K562 (cell line): ENCODE measurements around the gene PELI2. TPM values are rescaled to one million over a fixed set of nuclear protein-coding genes. Genes with fewer than 3 reads are reported as not detected.
A peak's percentile ranks its signal among the peaks of the same experiment; 100 is the strongest.

Experiments used
- ATAC-seq: fragments of 200-7000 bp; cut with Tn5 transposase; 3 replicates; pipeline ENCODE4 v1.9.1; 2020; ENCODE audit warnings: moderate library complexity
- BruUV-seq: library from RNA; stranded (reverse); fragments of 400-500 nt; replicated peaks from 2 replicates; lab custom pipeline; 2021; lab: Mats Ljungman, UMichigan
- CTCF ChIA-PET: fragments of 300-600 bp; formaldehyde crosslinking; extraction: SDS; loops from one replicate; lab custom pipeline; 2021; ENCODE audit warnings: low intra/inter-chr PET ratio; lab: Yijun Ruan, JAX
- POLR2A ChIA-PET: fragments of 300-600, 350-650 bp; sonication (Branson Sonifier 250); formaldehyde crosslinking; extraction: SDS; loops from one replicate; lab custom pipeline; 2021; ENCODE audit warnings: antibody characterized with exemption, inconsistent platforms; lab: Yijun Ruan, JAX
- DNase-seq, 4 experiments: peaks; one replicate each; pipeline versions ENCODE4 v3.0.0 to v3.0.0-alpha.2; 2011 to 2018; ENCODE audit warnings: low spot score in 3 of 4, mixed read lengths in 3 of 4; ENCODE audit errors: extremely low read depth in 1 of 4
- FAIRE-seq: peaks from 2 replicates; lab custom pipeline; 2011; peaks lifted over from hg19 to GRCh38; lab: Jason Lieb, UNC
- H2AFZ ChIP-seq: 2 replicates; pipeline ENCODE4 v1.6.0; 2011; ENCODE audit warnings: low read depth, low read length, control low read depth, inconsistent platforms
- H3K27ac ChIP-seq: fragments of 200-600 bp; 3 replicates; pipeline ENCODE4 v1.8.0; 2011; ENCODE audit warnings: low read depth, mild to moderate bottlenecking, control low read depth, inconsistent platforms, low read length, moderate library complexity, mixed read lengths; ENCODE audit errors: extremely low read depth
- H3K27me3 ChIP-seq, 2 experiments: fragments of 300-600 bp in 1 of 2; 2 replicates in 1 of 2; 3 replicates in 1 of 2; pipeline versions ENCODE4 v1.6.0 to v1.8.0; 2011; ENCODE audit warnings: inconsistent platforms in 2 of 2, low read length in 2 of 2, mild to moderate bottlenecking in 1 of 2, mixed read lengths in 1 of 2, moderate library complexity in 1 of 2; ENCODE audit not compliant: control insufficient read depth in 2 of 2, insufficient read depth in 2 of 2
- H3K36me3 ChIP-seq: fragments of 300-600 bp; 3 replicates; pipeline ENCODE4 v1.8.0; 2011; ENCODE audit warnings: mild to moderate bottlenecking, low read length, inconsistent platforms; ENCODE audit not compliant: control insufficient read depth, insufficient read depth
- H3K4me1 ChIP-seq, 2 experiments: fragments of 200-600 bp in 1 of 2; replicated peaks in 1 of 2; 2 replicates in 1 of 2; 3 replicates in 1 of 2; pipeline versions ENCODE4 v1.5.1 to v1.8.0; 2011; ENCODE audit warnings: inconsistent platforms in 2 of 2, low read length in 2 of 2, mild to moderate bottlenecking in 1 of 2, mixed read lengths in 1 of 2, moderate library complexity in 1 of 2; ENCODE audit not compliant: control insufficient read depth in 2 of 2, insufficient read depth in 2 of 2
- H3K4me2 ChIP-seq: 2 replicates; pipeline ENCODE4 v1.6.1; 2011; ENCODE audit warnings: low read length, control low read depth, inconsistent platforms, mixed read lengths; ENCODE audit not compliant: insufficient read depth
- H3K4me3 ChIP-seq: fragments of 200-600 bp; sonication (generic), shearing (Covaris generic); 2 replicates; pipeline ENCODE4 v1.5.1; 2016; ENCODE audit warnings: control low read depth, inconsistent platforms
- H3K79me2 ChIP-seq: fragments of 200-600 bp; 3 replicates; pipeline ENCODE4 v1.8.0; 2011; ENCODE audit warnings: low read length, inconsistent platforms; ENCODE audit not compliant: control insufficient read depth, insufficient read depth
- H3K9ac ChIP-seq, 2 experiments: 2 replicates each; pipeline versions ENCODE4 v1.6.0 to v1.6.1; 2011; ENCODE audit warnings: low read depth in 2 of 2, low read length in 2 of 2, control low read depth in 1 of 2, inconsistent platforms in 1 of 2, mild to moderate bottlenecking in 1 of 2, mixed read lengths in 1 of 2; ENCODE audit not compliant: insufficient read depth in 1 of 2
- H3K9me1 ChIP-seq: one replicate; pipeline ENCODE4 v1.6.0; 2011; ENCODE audit warnings: inconsistent platforms, mild to moderate bottlenecking, low read length, moderate library complexity; ENCODE audit not compliant: control insufficient read depth, insufficient read depth
- H3K9me3 ChIP-seq: replicated peaks from 2 replicates; pipeline ENCODE4 v1.5.1; 2011; ENCODE audit warnings: low read depth, low read length, inconsistent platforms; ENCODE audit not compliant: control insufficient read depth, insufficient read depth
- H4K20me1 ChIP-seq: replicated peaks from 2 replicates; pipeline ENCODE4 v1.6.1; 2011; ENCODE audit warnings: low read length, inconsistent platforms, mixed read lengths; ENCODE audit not compliant: control insufficient read depth, insufficient read depth
- GABPA ChIP-seq: fragments of 200-800 bp; sonication (Bioruptor generic); conservative IDR thresholded peaks from 2 replicates; pipeline ENCODE4 v1.6.1; 2016; ENCODE audit warnings: low read depth, missing genetic modification characterization, missing compliant biosample characterization
- HNRNPH1 ChIP-seq: fragments of 200-400 bp; formaldehyde crosslinking; optimal IDR thresholded peaks from 2 replicates; pipeline ENCODE3; 2017; ENCODE audit warnings: low read depth, mild to moderate bottlenecking, low read length, moderate library complexity
- SRSF7 ChIP-seq: fragments of 200-400 bp; formaldehyde crosslinking; optimal IDR thresholded peaks from 2 replicates; pipeline ENCODE3; 2017; ENCODE audit warnings: mild to moderate bottlenecking, low read depth, low read length
- WGBS: fragments of 100-300 bp; shearing (Covaris generic); methylation state at CpG from one replicate; pipeline ENCODE4 v1.1.6; 2016; ENCODE audit warnings: low coverage, mixed read lengths; ENCODE audit not compliant: insufficient coverage; ENCODE audit errors: missing lambda C conversion rate; 5-methylcytosine and 5-hydroxymethylcytosine counted together
- in situ Hi-C: fragments of 300-500 bp; cut with MboI; formaldehyde crosslinking; loops from 4 replicates; pipeline ENCODE4 v1.15.0; 2018; ENCODE audit warnings: inconsistent platforms, mixed read lengths
- intact Hi-C: fragments of 100-400 bp; cut with micrococcal nuclease; formaldehyde crosslinking; loops from 2 replicates; pipeline ENCODE4 v1.14.2; 2022
- polyA plus RNA-seq, 8 experiments: library from polyadenylated mRNA; depleted of rRNA in 4 of 8; stranded (reverse) in 5 of 8; unstranded in 3 of 8; fragments of >200 nt; fragmentation: Nextera tagmentation in 2 of 8; fragmentation: Illumina TruSeq in 1 of 8; extraction: Ambion mirVana in 2 of 8; extraction: Trizol in 1 of 8; gene quantifications; 2 replicates each; pipeline versions ENCODE4 v1.2.1 to v1.2.3, GENCODE V29; 2011 to 2014; ENCODE audit warnings: inconsistent platforms in 1 of 8, missing spikeins in 1 of 8
- total RNA-seq, 7 experiments: library from RNA; depleted of rRNA in 6 of 7; stranded (reverse); fragments of >200 nt in 6 of 7; fragmentation: Illumina TruSeq in 2 of 7; extraction: Trizol in 2 of 7; gene quantifications; 2 replicates each; pipeline versions ENCODE4 v1.2.1 to v1.2.3, GENCODE V29; 2011 to 2021; ENCODE audit warnings: low replicate concordance in 1 of 7
- TF ChIP-seq, protein P1 (sequence below): sonication (generic); IDR thresholded peaks from 2 replicates; pipeline ENCODE4 v1.6.1; 2016
- TF ChIP-seq, protein P2 (sequence below): fragments of 450-650 bp; IDR thresholded peaks from 2 replicates; pipeline ENCODE4 v1.7.1; 2018; ENCODE audit warnings: mild to moderate bottlenecking, low read depth; ENCODE audit not compliant: partially characterized antibody
- TF ChIP-seq, protein P3 (sequence below), 2 experiments: fragments of 450-650 bp in 1 of 2; sonication (generic) in 1 of 2; formaldehyde crosslinking in 1 of 2; IDR thresholded peaks in 1 of 2; conservative IDR thresholded peaks in 1 of 2; 2 replicates each; pipeline versions ENCODE4 v1.6.1 to v1.8.1; 2016 to 2023; ENCODE audit warnings: mild to moderate bottlenecking in 2 of 2, moderate library complexity in 2 of 2, inconsistent platforms in 1 of 2, missing genetic modification reagents in 1 of 2
- TF ChIP-seq, protein P4 (sequence below): fragments of 250-450 bp; sonication (Bioruptor Pico); IDR thresholded peaks from 2 replicates; pipeline ENCODE4 v1.4.0; 2020; ENCODE audit warnings: borderline replicate concordance

The PELI2 gene
- total and polyA plus RNA-seq, 9 of the 15 experiments (the other 6 are each of a cell fraction or from before 2014, with no cell fraction given) = 0.20 to 1.5 (median 0.44) TPM

DNA sequence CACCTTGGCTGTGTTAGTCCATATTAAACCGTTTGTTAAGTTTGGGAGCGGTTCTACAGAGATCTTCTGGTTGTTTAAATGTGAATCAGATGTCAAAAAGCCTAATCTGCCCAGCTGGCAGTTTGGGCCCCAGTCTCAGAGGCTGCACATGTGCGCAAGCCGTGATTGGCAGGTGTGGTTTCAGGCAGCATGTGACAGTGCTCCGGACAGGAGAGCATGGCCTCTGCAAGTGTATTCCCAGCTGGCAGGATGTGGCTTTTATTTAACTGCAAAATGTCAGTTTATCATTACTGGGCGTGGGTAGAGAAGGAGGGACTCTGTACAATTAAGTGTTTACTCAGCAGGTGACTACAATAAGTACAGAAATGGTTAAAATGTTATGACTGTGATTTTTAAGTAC, 77.5 kb downstream of the PELI2 start (continued):
- TF ChIP-seq, protein P1, sequence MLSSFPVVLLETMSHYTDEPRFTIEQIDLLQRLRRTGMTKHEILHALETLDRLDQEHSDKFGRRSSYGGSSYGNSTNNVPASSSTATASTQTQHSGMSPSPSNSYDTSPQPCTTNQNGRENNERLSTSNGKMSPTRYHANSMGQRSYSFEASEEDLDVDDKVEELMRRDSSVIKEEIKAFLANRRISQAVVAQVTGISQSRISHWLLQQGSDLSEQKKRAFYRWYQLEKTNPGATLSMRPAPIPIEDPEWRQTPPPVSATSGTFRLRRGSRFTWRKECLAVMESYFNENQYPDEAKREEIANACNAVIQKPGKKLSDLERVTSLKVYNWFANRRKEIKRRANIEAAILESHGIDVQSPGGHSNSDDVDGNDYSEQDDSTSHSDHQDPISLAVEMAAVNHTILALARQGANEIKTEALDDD = 0 out of 2 replicates have a peak, but pooled peaks have one; percentile 18
- no peak for TF ChIP-seq SRSF7
- TF ChIP-seq, protein P2, sequence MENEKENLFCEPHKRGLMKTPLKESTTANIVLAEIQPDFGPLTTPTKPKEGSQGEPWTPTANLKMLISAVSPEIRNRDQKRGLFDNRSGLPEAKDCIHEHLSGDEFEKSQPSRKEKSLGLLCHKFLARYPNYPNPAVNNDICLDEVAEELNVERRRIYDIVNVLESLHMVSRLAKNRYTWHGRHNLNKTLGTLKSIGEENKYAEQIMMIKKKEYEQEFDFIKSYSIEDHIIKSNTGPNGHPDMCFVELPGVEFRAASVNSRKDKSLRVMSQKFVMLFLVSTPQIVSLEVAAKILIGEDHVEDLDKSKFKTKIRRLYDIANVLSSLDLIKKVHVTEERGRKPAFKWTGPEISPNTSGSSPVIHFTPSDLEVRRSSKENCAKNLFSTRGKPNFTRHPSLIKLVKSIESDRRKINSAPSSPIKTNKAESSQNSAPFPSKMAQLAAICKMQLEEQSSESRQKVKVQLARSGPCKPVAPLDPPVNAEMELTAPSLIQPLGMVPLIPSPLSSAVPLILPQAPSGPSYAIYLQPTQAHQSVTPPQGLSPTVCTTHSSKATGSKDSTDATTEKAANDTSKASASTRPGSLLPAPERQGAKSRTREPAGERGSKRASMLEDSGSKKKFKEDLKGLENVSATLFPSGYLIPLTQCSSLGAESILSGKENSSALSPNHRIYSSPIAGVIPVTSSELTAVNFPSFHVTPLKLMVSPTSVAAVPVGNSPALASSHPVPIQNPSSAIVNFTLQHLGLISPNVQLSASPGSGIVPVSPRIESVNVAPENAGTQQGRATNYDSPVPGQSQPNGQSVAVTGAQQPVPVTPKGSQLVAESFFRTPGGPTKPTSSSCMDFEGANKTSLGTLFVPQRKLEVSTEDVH = no peak

DNA sequence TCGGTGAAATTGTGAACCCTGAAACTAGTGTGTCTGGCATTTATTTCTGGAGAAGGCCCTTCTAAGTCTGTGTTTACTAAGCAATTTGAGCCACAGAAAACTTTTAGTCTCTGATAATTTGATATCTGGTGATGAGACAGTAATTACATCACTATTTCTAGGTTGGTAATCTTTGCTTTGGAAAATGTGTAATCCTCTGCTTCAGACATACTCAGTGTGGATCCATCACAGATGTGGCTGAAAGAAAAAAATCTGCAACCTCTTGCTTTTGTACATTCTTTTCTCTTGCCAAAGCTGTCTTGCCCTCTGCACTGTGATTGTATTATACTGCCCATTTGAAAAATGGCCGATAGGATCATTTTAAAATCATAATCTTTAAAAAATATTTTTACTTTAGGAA, 78.1 kb downstream of the PELI2 start:
- Histone ChIP-seq H3K27me3 (no peaks in the 10 kb centered on the region), H3K36me3 (no peaks in the 10 kb centered on the region), H3K27ac (no peak overlapping the region), H2AFZ (no peak overlapping the region; the same call in 1 of the 2 replicates), H3K4me3 (no peak overlapping the region), H4K20me1 (no peaks in the 10 kb centered on the region), H3K9me3 (no peaks in the 10 kb centered on the region), H3K79me2 (no peaks in the 10 kb centered on the region), H3K4me1 (peaks cover 0 to 32% of the 10 kb centered on the region in 2 experiments; a peak in 4 of 5 replicates), H3K9me1 (no peaks in the 10 kb centered on the region), H3K9ac (no peak overlapping the region), H3K4me2 (no peak overlapping the region)
- TF ChIP-seq, protein P3, sequence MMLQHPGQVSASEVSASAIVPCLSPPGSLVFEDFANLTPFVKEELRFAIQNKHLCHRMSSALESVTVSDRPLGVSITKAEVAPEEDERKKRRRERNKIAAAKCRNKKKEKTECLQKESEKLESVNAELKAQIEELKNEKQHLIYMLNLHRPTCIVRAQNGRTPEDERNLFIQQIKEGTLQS (IDR thresholded peaks at IDR 0.05) = peak; percentile 12; the same call in 1 of the 2 replicates
- TF ChIP-seq, protein P3 (CRISPR knock-in tag; conservative IDR thresholded peaks at IDR 0.05) = no peak
- 0 out of 2 replicates have a peak, but pooled peaks have one; percentile 3 for TF ChIP-seq GABPA
- no peak for TF ChIP-seq HNRNPH1
- TF ChIP-seq, protein P4, sequence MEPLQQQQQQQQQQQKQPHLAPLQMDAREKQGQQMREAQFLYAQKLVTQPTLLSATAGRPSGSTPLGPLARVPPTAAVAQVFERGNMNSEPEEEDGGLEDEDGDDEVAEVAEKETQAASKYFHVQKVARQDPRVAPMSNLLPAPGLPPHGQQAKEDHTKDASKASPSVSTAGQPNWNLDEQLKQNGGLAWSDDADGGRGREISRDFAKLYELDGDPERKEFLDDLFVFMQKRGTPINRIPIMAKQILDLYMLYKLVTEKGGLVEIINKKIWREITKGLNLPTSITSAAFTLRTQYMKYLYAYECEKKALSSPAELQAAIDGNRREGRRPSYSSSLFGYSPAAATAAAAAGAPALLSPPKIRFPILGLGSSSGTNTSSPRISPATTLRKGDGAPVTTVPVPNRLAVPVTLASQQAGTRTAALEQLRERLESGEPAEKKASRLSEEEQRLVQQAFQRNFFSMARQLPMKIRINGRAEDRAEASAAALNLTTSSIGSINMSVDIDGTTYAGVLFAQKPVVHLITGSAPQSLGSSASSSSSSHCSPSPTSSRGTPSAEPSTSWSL = no peak
- ChIA-PET CTCF (no interaction called here), POLR2A (interaction anchor here (1.2 kb wide), 1 partner anchor 9 kb away, joined by 3 read pairs; no protein-coding TSS in a partner anchor)
- FAIRE-seq (no peak), ATAC-seq (no peak), DNase-seq (no peak)
- WGBS = 66% methylated on average over 2 of the region's 2 CpGs
- intact Hi-C loops = no loop called here
- BruUV-seq = no TSS peak
- in situ Hi-C loops = no loop called here
